ENCODE measurements around the gene SLC2A9.

- TF ChIP-seq CTCF (IDR thresholded peaks at IDR 0.05; ENCODE audit: low read depth, low read length) (peak; percentile 30; the same call in 1 of the 2 replicates), EZH2phosphoT487 (IDR thresholded peaks at IDR 0.05; ENCODE audit: low read depth) (no peak)
Measured at GRCh38 chr4:10063544-10064300, 42.4 kb upstream of the SLC2A9 start.

Data from OCI-LY3 (cell line).